PC-9 (cell line): Measurements from ENCODE around the gene RIC3. TPM values are rescaled to one million over a fixed set of nuclear protein-coding genes. Genes with fewer than 3 reads are reported as not detected.

Experiments used
- BruUV-seq: library from RNA; stranded (reverse); fragments of 400-500 nt; replicated peaks from 2 replicates; lab custom pipeline; 2021; lab: Mats Ljungman, UMichigan
- CTCF ChIA-PET: fragments of 300-600 bp; sonication (Branson Sonifier 250); formaldehyde crosslinking; loops from one replicate; lab custom pipeline; 2022; ENCODE audit warnings: antibody characterized with exemption; lab: Charles Lee
- POLR2A ChIA-PET: fragments of 300-600 bp; sonication (Branson Sonifier 250); formaldehyde crosslinking; loops from one replicate; lab custom pipeline; 2022; ENCODE audit warnings: antibody characterized with exemption; ENCODE audit not compliant: unreplicated experiment; lab: Charles Lee
- DNase-seq, 2 experiments: peaks; one replicate each; pipeline versions ENCODE4 v3.0.0 to v3.0.0-alpha.2; 2015 to 2022; ENCODE audit warnings: mixed read lengths in 1 of 2
- H2AFZ ChIP-seq: fragments of 200-600 bp; sonication (generic); 2 replicates; pipeline ENCODE4 v1.8.1; 2017; ENCODE audit warnings: antibody characterized with exemption
- H3F3A ChIP-seq: fragments of 200-600 bp; sonication (generic); 2 replicates; pipeline ENCODE4 v1.8.1; 2017; ENCODE audit warnings: antibody characterized with exemption, mild to moderate bottlenecking, low read depth; ENCODE audit not compliant: insufficient read depth
- H3K27ac ChIP-seq: fragments of 200-600 bp; sonication (generic); 2 replicates; pipeline ENCODE4 v1.6.1; 2016; ENCODE audit warnings: mixed run types
- H3K27me3 ChIP-seq: fragments of 200-600 bp; sonication (generic); 2 replicates; pipeline ENCODE4 v1.6.1; 2016; ENCODE audit warnings: low read depth, mixed run types; ENCODE audit not compliant: insufficient read depth
- H3K36me3 ChIP-seq: fragments of 200-600 bp; sonication (generic); 2 replicates; pipeline ENCODE4 v1.6.1; 2016; ENCODE audit warnings: low read depth, mixed run types
- H3K4me1 ChIP-seq: fragments of 200-600 bp; sonication (generic); replicated peaks from 2 replicates; pipeline ENCODE4 v1.6.1; 2016; ENCODE audit warnings: mixed run types; ENCODE audit not compliant: insufficient read depth
- H3K4me2 ChIP-seq: fragments of 200-600 bp; sonication (generic); 2 replicates; pipeline ENCODE4 v1.6.1; 2017; ENCODE audit warnings: mixed run types
- H3K4me3 ChIP-seq: fragments of 200-600 bp; sonication (generic); 2 replicates; pipeline ENCODE4 v1.6.1; 2016; ENCODE audit warnings: mixed run types
- H3K79me2 ChIP-seq: fragments of 200-600 bp; sonication (generic); 2 replicates; pipeline ENCODE4 v1.6.1; 2017; ENCODE audit warnings: low read depth, mixed run types
- H3K9me2 ChIP-seq: fragments of 200-600 bp; sonication (generic); 2 replicates; pipeline ENCODE4 v1.8.1; 2017; ENCODE audit warnings: mild to moderate bottlenecking; ENCODE audit not compliant: insufficient read depth
- H3K9me3 ChIP-seq: fragments of 200-600 bp; sonication (generic); 2 replicates; pipeline ENCODE4 v1.8.1; 2016; ENCODE audit warnings: low read depth; ENCODE audit not compliant: insufficient read depth
- H4K20me1 ChIP-seq: fragments of 200-600 bp; sonication (generic); 2 replicates; pipeline ENCODE4 v1.8.1; 2017; ENCODE audit not compliant: insufficient read depth
- EZH2 ChIP-seq: fragments of 200-600 bp; sonication (generic); IDR thresholded peaks from 2 replicates; pipeline ENCODE4 v1.8.0; 2017; ENCODE audit warnings: antibody characterized with exemption, low read depth
- intact Hi-C: fragments of 100-400 bp; cut with micrococcal nuclease; formaldehyde crosslinking; loops from one replicate; pipeline ENCODE4 v1.10.0; 2022; ENCODE audit not compliant: unreplicated experiment
- total RNA-seq: library from RNA; stranded (reverse); gene quantifications from 2 replicates; pipeline ENCODE4 v1.2.3, GENCODE V29; 2021
- TF ChIP-seq, protein P1 (sequence below): fragments of 200-600 bp; sonication (generic); conservative IDR thresholded peaks from 2 replicates; pipeline ENCODE4 v1.6.1; 2017; ENCODE audit warnings: mixed run types, antibody characterized with exemption, mild to moderate bottlenecking, moderate library complexity

Gene RIC3
- total RNA-seq, 1 experiment from 2014 or later, result not detected

DNA sequence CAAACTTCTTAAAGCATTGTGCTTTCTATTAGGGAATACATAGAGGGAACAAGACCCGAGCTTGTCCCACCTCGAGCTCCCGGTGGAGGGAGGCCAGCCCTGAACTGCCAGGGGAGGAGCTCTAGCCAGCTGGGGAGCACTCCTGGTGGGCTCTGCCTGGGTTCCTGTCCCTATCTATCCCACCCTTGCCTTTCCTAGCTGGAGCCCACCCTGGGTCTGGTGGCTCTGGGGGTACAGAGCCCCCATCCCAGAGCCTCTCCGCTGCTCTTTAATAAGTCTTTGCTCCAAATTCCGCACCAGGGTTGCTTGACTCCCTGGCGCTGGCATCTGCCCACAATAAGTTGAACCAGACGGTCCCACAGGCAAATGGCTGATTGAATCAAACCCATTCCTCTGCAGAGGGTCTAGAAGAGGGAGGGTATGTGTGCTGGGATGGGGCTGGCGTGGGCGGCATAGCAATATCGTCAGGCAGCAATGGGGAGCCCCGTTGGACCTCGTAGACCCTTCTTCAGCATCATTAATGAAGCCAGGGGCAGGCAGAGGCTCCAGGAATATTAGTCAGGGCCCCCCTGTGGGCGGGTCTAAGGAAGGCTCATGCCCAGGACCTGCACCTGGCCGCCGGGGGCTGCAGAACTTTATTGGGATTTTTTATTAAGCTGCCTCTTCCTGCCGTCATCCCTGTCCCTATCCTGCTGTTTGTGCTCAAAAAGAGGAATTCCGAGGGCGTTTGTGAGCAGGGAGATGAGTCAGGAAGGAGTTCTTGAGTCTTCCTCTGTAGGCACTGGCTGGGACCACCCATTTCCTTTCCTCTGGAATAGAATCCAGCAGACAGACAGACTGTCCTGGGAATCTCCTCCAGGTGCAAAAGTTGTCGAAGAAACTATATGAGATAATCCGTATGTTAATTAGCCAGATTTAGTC is 38.5 kb upstream of the RIC3 start:
- H3K27me3 ChIP-seq, result peaks cover 9% of the 10 kb centered on the region; the same call in 1 of the 2 replicates
- no peak overlapping the region for H2AFZ ChIP-seq

DNA sequence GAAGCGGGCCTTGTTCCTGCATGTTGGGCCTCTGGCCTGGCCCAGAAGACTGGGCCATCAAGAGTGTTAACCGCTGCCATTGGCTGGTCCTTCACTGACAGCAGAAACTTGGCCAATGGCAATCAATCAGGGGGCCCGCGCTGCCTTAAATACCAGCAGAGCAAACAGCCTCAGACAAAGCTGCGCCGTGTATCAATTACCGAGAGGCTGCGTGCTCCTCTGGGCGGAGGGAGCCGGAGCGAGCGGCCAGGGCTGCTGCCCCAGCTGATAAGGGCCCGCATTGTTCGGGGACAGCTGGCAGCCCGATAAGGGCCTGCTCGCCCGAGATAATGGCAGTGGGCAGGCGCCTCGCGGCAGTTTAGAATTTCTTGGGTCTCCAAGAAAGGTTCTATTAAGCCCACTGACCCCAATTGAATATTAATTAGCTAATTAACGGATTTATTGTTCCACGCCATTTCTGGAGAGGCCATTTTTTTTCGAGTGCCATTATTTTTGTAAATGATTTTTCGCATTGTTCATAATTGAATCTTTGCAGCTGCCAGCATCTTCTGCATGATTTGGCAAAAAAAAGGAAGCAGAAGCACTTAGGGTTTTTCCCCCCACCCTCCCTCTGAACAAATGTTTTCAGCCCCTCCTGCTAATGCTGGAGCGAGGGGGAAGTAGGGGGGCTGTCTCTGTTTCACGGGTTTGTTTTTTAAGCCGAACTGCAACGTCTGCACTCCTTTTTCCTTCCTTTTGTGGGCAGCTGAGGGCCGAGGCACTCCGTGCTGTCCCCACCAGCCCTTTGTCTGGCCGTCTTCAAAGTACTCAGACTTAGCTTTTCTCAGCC is 37.6 kb upstream of the RIC3 start:
- no peak for DNase-seq
- BruUV-seq, result no TSS peak
- Histone ChIP-seq H3K4me1 (no peaks in the 10 kb centered on the region), H3K4me2 (no peak overlapping the region), H3K9me3 (no peaks in the 10 kb centered on the region), H3K27ac (no peak overlapping the region), H4K20me1 (no peaks in the 10 kb centered on the region), H3K79me2 (no peaks in the 10 kb centered on the region), H2AFZ (no peak overlapping the region), H3K4me3 (no peak overlapping the region), H3K9me2 (no peaks in the 10 kb centered on the region), H3F3A (no peaks in the 10 kb centered on the region), H3K36me3 (no peaks in the 10 kb centered on the region), H3K27me3 (peaks cover 9% of the 10 kb centered on the region; the same call in 1 of the 2 replicates)
- no peak for TF ChIP-seq EZH2
- TF ChIP-seq, protein P1, sequence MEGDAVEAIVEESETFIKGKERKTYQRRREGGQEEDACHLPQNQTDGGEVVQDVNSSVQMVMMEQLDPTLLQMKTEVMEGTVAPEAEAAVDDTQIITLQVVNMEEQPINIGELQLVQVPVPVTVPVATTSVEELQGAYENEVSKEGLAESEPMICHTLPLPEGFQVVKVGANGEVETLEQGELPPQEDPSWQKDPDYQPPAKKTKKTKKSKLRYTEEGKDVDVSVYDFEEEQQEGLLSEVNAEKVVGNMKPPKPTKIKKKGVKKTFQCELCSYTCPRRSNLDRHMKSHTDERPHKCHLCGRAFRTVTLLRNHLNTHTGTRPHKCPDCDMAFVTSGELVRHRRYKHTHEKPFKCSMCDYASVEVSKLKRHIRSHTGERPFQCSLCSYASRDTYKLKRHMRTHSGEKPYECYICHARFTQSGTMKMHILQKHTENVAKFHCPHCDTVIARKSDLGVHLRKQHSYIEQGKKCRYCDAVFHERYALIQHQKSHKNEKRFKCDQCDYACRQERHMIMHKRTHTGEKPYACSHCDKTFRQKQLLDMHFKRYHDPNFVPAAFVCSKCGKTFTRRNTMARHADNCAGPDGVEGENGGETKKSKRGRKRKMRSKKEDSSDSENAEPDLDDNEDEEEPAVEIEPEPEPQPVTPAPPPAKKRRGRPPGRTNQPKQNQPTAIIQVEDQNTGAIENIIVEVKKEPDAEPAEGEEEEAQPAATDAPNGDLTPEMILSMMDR, result no peak
- ChIA-PET CTCF (no interaction called here), POLR2A (no interaction called here)
- intact Hi-C loops, result no loop called here

More for the DNA sequence above, 38.5 kb upstream of the RIC3 start:
- Histone ChIP-seq H3K4me3 (no peak overlapping the region), H3K9me3 (no peaks in the 10 kb centered on the region), H3K9me2 (no peaks in the 10 kb centered on the region), H3K4me2 (no peak overlapping the region), H3F3A (no peaks in the 10 kb centered on the region), H3K4me1 (no peaks in the 10 kb centered on the region), H4K20me1 (no peaks in the 10 kb centered on the region), H3K36me3 (no peaks in the 10 kb centered on the region), H3K27ac (no peak overlapping the region), H3K79me2 (no peaks in the 10 kb centered on the region)
- intact Hi-C loops, result no loop called here
- no TSS peak for BruUV-seq
- ChIA-PET POLR2A (no interaction called here), CTCF (no interaction called here)
- TF ChIP-seq, protein P1, result no peak
- no peak for TF ChIP-seq EZH2
- no peak for DNase-seq

DNA sequence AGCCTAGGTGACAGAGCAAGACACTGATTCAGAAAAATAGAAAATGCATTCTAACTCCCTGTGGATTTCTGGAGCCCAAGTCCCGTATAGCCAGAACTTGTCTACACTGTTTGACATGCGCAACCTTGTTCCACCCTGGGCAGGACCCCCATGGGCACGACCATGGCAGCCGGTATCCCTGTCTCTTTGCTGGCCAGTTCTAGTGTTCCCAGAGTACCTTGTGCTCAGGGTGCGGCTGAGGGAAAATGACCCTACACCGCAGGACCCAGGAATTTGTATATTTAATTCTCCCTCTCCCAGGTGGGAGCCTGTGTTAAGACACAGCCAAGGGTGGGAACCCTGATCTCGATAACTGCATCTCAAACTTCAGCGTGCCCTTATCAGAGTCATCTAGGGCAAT is 36.7 kb upstream of the RIC3 start:
- Histone ChIP-seq H3K4me1 (no peaks in the 10 kb centered on the region), H3K4me3 (no peak overlapping the region), H3K9me2 (no peaks in the 10 kb centered on the region), H3K79me2 (no peaks in the 10 kb centered on the region), H2AFZ (no peak overlapping the region), H3K9me3 (no peaks in the 10 kb centered on the region), H3F3A (no peaks in the 10 kb centered on the region), H3K27me3 (peaks cover 9% of the 10 kb centered on the region; the same call in 1 of the 2 replicates), H3K36me3 (no peaks in the 10 kb centered on the region), H4K20me1 (no peaks in the 10 kb centered on the region), H3K4me2 (no peak overlapping the region), H3K27ac (no peak overlapping the region)
- no peak for DNase-seq
- intact Hi-C loops, result no loop called here
- ChIA-PET POLR2A (no interaction called here), CTCF (no interaction called here)
- TF ChIP-seq EZH2, result no peak
- TF ChIP-seq, protein P1, result no peak
- BruUV-seq, result no TSS peak
